DMS79 treated with DMSO at 0.1 percent for 48 hours (cell line): ENCODE measurements around the gene DPP9.
"Not testable (repeated sequence)": the region's sequence is repeated elsewhere in the genome, so short reads cannot be mapped to it uniquely, and the experiment has no call there.

Source experiments
- DNase-seq: peaks from one replicate; lab custom pipeline; 2025; lab: John Stamatoyannopoulos, UW

The DPP9 gene

DNA sequence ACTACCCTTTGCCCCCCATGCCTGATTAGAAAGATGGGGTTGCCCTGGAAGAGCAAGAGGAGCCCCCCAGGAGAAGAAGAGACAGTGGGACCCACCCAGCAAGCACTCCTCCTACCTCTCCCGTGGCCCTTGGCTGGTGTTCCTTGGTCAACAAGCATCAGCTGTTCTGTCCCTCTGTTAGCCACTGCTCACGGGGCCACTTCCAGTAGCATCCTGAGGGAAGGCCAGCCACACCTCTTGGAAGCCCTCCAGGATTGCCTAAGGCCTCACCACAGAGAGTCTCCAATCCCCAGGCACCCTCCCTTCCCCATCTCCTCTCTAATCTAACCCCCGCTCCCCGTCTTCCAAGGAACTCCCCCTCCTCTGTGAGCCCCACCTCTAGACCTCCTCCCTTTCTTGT, 15.1 kb upstream of the DPP9 start:
- no peak for DNase-seq

DNA sequence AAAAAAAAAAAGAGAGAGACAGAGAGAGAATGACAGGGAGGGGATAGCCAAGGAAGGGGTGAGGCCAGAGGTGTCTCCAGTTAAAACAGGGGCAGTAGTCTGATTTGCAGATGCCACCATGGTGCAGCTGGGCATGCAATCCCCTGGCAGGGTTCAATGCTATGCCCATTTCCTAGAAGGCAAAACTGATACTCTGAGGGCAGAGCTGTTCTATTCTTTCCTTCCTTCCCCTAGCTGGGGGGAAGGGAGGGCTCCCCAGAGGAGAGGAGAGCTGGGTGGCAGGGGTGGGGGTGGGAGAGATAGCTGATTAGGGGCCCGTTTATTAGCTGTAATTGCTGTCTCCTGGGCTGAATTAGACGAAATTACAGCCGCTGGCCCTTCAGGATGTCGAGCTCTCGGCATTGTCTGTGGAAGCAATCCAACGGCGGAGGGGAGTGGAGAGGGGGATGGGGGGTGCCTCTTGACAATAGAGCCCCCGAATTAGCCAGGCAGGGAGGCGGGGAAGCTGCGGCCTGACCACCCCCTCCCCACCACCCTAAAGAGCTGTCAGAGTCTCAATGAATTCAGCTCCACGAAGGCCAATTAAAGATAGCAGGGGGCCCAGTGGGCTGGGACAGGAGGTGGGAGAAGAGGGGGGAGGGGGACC, 14.4 kb upstream of the DPP9 start:
- DNase-seq, result no peak

DNA sequence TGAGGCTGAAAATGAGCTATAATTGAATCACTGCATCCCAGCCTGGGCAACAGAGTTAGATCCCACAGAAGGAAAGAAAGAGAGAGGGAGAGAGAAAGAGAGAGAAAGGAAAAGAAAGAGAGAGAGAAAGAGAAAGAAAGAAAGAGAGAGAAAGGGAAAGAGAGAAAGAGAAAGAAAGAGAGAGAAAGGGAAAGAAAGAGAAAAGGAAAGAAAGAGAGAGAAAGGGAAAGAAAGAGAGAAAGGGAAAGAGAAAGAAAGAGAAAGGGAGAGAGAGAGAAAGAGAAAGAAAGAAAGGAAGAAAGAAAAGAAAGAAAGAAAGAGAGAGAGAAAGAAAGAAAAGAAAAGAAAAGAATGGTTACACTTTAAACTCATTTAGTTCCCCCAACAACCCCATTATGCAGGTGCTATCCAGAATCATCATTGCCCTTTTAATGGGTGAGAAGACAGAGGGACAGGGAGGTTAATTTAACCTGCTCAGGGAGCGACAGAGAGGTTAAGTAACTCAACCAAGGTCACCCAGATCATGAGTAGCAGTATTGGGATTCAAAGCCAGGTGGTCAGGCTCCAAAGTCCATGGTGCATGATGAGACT, 10.2 kb upstream of the DPP9 start:
- no peak for DNase-seq

DNA sequence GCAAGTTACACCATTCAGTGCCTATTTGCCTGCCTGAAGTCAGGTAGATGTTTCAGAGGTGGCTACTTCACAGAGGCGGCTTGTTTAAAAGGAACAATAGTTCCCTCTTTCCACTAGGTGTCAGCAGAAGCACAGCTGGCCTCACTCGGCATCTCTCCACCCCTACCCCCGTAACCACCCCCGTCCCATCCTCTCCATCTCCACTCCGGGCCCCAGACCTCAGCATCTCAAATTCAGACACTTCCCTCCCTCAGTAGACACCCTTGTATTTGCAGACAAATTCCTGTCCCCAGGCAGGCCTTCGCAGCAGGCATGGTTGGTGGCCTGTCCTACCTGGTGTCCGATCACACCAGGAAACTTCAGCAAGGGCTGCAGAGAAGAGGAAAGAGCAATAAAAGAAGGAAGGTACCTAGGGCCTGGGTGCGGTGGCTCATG, 9.1 kb upstream of the DPP9 start:
- peak; percentile 71 for DNase-seq

DNA sequence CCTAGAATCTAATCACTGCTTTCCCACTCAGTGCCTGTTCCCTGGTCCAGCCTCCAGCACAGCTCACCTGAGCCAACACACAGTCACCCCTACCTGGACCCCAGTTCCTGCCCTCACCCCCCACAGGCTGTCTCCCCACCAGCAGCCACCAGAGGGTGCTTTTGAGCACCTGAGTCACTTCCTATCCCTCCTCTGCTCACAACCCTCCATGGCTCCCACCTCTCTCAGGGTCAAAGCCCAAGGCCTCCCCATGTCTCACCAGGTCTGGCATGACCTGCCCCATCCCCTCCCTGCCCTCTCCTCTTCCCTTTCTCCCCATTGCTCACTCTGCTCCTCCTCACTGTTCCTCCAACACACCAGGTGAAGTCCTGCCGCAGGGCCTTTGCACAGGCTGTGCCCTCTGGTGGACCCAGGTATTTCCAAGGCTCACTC, 7.1 kb upstream of the DPP9 start:
- no peak for DNase-seq

DNA sequence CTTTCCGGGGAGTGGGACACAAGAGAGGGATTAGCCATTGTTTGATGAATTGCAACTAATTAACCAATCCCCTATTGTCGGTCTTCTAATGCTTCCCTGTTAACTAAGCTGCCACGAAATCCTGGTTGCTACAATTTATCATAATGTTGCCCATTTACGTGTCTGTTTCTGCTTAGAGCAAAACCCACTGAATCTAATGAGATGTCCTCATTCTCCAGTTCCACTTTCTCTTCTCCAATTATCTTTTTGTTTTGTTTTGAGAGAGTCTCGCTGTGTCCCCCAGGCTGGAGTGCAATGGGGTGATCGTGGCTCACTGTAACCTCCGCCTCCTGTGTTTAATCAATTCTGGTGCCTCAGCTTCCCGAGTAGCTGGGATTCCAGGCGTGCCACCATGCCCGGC, 5.2 kb upstream of the DPP9 start:
- DNase-seq, result no peak

DNA sequence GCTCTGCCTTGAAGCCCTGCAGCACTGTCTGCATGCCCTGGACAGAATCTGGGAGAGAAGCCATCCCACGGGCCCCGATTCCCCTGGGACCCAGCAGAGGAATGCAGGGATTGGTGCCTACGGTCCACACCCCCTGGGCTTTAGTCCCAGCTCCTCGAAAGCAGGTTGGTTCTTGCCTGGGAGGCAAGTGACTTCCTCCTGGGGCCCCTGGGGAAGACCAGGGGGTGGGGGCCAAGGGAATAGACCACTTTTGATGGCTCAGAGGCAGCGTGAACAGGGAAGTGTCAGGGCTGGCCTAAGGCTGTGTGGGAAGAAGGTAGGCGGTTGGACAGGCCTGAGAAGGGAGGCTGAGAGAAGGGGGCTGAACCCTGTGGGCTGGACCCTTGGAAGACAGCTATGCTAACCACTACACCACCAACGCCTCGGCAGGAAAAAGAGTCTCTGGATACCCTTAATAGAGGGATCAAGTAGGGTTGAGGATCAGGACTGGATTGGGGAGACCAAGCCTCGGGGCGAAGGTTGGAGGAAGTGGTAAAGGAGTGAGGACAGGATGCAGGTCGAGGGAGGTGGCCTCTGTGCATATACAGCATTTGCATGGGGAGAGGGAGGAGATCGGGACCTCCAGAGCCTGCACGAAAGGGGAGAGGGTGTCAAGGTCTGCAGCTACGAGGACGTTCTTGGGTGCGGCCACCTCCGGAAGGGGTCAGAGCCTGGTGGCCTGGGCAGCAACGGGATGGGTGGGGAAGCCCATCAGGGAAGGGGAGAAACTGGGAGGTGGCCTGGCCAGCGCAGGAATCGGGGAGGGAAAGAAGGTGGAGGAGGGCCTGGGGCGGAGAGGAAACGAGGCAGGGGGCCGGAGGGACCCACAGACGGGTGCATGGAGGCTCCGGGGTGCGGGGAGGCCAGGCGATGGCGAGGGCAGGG, 709 bp downstream of the DPP9 start:
- no peak for DNase-seq

DNA sequence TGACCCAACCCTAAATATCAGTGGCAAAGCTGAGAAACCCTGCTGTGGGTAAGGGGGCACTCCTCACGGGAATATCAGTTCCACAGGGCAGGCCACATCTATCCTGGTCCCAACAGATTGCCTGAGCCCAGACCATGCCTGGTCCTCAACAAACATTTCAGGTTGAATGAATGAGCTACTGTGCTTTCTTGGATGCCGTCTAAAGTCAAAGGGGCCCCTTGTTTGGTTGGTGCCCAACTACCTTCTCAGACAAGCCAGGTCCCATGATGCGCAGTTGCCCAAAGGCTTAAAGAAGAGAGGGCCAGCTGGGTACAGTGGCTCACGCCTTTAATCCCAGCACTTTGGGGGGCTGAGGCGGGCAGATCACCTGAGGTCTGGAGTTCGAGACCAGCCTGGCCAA, 2.4 kb downstream of the DPP9 start:
- no peak for DNase-seq

DNA sequence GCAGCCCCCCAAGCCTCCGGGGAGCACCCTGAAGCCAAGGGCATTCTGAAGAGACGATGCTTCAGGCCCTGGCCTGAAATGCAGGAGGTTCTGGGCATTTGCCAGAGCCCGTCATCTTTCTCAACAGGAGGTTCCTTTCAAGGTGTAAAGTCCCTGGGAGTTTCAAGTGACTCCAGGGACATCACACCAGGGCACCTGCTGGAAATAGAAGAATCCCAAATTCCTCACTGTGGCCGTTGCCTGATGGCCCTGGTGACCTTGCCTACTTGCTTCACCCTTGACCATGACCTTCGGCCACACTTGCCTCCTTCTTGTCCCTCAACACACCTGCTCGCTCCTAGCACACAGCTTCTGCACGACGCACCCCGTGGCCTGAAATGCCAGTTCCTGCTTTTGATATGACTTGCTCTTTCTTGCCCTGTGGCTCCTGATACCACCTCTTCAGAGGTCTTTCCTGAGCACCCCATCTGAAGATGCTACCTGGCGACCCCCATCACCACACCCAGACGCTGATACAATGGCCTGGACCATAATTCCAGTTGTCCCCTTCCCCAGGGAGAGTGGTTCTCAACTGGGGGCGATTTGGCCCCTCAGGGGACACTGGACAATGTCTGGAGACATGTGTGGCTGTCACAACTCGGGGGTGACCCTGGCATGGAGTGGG, 3.5 kb downstream of the DPP9 start:
- no peak for DNase-seq

DNA sequence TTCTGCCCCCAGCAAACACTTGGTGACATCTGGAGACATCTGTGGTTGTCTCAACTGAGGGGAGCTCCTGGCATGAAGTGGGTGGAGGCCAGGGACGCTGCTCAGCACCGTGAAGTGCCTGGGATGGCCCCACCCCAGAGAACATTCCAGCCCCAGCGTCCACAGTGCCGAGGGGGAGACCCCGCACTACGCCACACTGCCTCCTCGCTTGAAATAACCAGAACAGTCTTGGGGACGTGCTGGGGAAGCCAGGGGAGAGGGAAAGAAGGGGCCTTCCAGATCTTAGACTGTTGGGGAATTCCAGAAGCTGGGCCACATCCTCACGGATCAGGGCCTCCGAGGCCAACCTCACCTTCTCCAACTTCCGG, 4.2 kb downstream of the DPP9 start:
- no peak for DNase-seq

DNA sequence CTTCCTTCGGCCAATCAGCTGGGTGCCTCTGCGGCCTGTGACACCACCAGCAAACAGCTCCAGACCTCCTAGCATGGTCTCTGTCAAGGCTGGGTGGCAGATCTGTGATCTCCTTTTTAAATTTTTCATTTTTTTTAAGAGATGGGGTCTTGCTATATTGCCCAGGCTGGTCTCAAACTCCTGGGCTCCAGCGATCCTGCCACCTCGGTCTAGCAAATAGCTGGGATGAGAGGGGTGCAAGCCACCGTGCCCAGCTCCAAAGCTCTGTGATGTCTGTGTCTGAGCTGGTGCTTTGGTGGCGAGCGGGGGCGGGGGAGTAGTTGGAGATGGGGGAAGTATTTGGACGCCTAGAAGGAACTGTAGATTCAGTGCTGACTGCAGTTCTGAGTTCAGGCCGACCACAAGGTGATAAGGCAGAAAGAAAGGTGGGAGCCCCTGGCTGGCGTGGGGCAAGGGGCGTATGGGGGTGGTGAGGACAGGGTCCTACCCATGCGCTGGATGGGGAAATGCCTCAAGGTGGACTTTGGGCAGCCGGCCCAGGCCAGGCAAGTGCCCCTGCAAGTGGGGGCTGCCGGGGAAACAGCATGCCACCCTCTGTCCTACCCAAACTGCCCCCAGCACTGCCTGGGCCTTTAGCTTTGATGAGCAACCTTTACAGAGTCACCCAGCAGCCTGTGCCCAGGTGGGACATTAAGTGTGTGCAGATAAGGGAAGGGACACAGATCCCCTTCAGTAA, 5.5 kb downstream of the DPP9 start:
- no peak for DNase-seq

DNA sequence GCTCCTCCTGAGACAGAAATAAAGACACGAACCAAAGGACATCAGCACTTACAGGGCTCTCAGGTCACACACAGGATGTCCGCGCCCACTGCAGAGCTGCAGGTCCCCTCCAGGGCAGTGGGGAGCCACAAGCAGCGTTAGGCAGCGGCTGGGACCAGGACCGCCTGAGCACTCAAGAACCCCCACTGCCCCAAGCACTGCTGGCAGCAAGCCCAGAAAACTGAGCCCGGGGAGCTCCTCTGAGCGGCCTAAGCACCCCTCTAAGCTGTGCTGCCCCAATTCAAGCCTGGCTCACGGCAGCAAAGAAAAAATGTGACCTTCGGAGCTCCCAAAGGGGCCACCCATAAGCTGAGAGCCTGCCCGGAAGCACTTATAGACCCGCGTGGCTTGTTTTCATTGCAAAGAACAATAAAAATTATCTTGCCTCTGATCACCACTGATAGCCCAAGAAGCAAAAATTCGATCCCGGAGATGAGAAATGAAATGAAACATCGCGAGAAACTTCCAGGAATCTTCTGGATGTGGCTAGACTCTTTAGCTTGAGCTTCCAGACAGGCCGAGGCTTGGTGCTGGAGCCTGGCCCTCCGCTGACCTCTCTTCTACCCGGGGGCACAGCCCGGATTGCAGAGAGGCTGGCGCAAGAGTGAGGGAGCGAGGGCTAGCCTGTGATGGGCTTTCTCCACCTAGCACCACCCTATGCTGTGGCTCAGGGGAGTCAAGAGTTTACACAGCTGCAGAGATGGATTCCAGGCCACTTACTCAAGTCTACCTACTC, 6.3 kb downstream of the DPP9 start:
- DNase-seq, result peak; percentile 32

DNA sequence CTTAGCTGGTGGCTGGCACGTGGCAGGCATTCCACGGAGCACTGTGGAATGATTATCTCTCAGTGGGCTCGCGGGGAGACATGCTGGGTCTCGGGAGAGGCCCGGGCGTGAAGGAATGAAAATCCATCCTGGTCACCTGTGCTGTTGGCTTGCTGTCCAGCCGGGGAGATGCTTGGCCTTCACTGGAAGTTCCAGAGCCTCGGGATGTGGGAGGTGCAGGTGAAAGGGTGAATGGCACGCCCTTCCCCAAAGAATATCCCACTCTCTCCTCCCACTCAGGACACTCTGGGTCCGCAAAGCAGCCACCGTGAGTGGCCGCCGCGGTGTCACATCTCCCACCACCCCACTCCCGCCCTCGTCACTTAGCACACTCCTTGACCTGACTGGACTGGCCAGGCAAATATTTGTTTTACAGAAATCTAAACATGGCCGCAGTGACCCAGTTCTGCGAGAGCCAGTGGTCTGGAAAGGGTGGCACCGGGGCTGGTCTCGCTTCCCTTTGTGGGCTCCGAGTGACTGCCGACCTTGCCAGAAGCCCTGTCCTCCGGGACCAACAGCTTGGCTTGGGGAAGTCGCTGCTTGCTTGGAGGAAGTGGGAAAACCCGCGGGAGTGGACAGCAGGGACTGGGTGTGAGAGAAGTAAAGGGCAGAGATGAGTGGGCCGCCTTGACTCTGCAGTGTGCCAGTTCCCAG, 8.0 kb downstream of the DPP9 start:
- no peak for DNase-seq

DNA sequence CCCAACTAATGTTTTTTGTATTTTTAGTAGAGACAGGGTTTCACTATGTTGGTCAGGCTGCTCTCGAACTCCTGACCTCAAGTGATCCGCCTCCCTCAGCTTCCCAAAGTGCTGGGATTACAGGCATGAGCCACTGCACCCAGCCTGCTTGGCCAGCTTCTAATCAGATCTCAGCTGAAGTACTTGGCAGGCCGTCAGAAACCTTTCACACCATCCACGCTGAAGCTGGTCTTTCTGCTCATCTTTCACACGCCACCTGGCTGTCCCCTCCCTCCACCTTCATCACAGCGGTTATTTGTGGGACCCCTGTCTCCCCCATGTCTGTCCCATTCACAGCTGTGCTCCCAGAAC, 8.5 kb downstream of the DPP9 start:
- DNase-seq, result not testable (repeated sequence)

DNA sequence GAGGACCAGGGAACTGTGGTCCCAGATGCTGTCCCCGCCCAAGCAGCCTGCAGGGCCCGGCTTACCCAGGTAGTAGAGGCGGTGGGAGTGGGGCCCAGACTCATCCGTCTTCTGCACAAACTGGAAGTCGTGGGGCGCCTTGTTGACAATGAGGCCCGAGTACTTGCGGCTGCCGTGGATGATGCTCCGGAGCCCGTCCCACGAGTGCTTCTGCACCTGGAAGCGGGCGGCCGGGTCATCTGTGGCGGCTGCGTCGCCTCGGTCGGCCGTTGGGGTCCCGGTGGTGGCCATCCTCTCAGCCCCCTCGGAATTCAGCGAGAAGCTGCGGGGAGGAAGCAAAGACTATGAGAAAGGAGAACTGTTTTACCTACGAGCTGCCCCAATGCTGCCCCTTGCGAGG, 9.6 kb downstream of the DPP9 start:
- DNase-seq, result no peak

DNA sequence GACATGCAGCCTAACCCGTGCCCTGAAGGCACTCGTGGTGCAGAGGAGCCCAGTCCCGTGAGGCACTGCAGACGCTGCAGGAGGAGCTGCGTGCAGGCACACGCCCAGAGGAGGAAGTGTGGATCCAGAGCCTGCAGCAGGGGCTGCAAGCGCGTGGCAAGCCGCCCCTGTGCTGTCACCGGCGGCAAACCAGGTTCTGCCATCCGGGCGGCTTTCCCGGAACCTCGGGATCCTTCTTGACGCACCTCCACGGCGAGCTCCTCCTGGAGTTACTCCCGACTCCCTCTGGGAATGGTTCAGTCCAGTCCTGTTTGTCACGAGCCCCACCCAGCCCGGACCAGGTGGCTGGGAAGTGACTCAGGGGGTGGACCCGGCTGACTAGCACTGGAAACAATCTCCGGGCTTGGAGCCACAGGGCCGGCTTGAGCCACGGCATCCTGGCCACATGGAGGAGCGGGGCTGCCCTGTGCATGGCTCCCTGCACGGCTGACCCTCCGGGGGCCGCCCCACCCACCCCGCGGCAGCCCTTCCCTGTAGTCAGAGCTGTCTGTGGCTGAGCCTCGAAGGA, 10.2 kb downstream of the DPP9 start:
- DNase-seq, result no peak

DNA sequence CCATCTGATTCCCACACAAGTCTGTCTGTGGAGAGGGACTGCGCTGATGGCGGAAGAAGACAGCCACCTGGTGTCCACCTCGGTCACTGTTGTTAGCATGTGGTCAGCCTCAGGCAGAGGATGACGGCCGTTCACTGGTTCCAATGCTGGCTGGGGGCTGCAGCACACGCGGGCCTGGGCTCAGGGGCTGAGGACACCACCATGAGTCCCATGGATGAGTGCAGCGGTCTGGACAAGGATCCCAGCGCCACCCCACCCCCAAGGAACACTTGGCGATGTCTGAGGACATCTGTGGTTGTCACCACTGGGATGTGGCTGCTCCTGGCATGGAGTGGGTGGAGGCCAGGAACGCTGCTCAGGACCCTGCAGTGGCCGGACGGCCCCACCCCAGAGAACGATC, 10.9 kb downstream of the DPP9 start:
- no peak for DNase-seq

DNA sequence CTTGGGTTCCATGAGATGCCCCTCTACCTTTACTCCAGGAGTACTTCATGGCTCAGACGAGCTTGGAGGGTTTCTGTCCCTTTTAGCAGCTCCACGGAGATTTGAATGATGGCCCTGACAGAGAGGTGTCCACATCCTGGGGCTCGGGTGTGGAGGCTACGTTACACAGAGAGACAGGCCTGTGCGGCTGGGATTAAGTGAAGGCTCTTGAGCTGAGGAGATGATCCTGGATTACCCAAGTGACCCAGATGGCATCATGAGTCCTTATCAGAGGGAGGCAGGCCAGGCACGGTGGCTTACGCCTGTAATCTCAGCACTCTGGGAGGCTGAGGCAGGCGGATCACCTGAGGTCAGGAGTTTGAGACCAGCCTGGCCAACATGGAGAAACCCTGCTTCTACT, 12.4 kb downstream of the DPP9 start:
- no peak for DNase-seq

DNA sequence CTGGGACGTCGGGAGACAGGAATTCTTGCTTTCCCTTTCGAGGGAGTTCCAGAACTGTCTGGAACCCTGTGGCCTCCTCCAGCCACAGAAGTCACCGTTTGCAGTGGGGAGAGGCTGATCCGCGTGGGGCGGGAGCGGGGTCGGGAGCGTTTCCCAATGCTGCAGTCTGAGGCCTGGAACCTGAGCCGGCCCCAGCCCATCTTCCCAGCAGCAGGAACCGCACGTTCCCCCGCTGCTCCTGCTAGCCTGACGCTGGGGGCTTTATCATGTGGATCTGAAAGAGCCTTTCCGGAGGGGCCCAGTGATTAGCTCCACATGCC, 13.4 kb downstream of the DPP9 start:
- no peak for DNase-seq
